Measurements from ENCODE around the gene SLC22A7.

DNA sequence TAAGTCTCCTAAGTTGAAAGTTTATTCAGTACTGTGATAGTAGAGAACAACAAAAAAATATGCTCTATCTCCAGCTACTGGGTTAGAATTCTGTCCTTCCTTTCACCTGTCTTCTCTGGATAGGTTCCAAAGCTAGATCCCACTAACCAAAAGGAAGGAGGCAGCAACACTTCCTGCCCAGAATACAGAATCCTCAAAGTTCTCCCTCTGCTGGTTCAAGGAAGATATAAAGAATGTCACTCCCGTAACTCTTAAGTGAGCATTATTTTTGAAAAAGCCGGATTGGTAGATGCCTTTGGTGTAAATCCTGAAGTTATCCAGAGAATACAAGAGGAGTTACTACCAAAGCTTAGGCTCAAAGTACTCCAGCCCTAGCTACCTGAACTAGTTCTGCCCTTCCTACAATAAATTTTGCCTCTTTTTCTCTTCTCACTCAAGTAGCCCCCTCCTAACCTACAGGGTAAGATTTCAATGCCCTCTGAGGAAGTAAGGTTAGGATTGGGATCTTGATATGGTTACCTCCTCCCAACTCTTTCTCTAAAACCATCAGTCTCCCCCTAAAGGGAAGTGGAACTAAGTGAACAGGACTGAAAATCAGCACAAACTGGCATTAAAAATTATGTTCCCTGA lies 36.5 kb downstream of the SLC22A7 start:
- TF ChIP-seq, protein P1, sequence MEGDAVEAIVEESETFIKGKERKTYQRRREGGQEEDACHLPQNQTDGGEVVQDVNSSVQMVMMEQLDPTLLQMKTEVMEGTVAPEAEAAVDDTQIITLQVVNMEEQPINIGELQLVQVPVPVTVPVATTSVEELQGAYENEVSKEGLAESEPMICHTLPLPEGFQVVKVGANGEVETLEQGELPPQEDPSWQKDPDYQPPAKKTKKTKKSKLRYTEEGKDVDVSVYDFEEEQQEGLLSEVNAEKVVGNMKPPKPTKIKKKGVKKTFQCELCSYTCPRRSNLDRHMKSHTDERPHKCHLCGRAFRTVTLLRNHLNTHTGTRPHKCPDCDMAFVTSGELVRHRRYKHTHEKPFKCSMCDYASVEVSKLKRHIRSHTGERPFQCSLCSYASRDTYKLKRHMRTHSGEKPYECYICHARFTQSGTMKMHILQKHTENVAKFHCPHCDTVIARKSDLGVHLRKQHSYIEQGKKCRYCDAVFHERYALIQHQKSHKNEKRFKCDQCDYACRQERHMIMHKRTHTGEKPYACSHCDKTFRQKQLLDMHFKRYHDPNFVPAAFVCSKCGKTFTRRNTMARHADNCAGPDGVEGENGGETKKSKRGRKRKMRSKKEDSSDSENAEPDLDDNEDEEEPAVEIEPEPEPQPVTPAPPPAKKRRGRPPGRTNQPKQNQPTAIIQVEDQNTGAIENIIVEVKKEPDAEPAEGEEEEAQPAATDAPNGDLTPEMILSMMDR (IDR thresholded peaks at IDR 0.05) = peak in 6 of 7 experiments; percentile 13 to 62 (median 52)
- TF ChIP-seq POLR2A (IDR thresholded peaks at IDR 0.05) = no peak
